ENCODE measurements around the gene PATZ1. TPM values are rescaled to one million over a fixed set of nuclear protein-coding genes. Genes with fewer than 3 reads are reported as not detected.

Gene PATZ1
- total and polyA plus RNA-seq, 2 of the 8 experiments (the other 6 are each of a cell fraction or from before 2014, with no cell fraction given) = 62.1 to 70.9 TPM

- no peak for TF ChIP-seq USF2 (IDR thresholded peaks at IDR 0.05; ENCODE audit: low read length)
- no peak; the same call in none of the 2 replicates for TF ChIP-seq POLR2AphosphoS5 (IDR thresholded peaks at IDR 0.05; ENCODE audit: low read depth, low read length)
- no peak for TF ChIP-seq CEBPB (IDR thresholded peaks at IDR 0.05; ENCODE audit: low read depth, low read length)
- no peak for TF ChIP-seq CHD1 (IDR thresholded peaks at IDR 0.05; ENCODE audit: low read depth, low read length)
- no peak for TF ChIP-seq SRF (IDR thresholded peaks at IDR 0.05; ENCODE audit: low read depth, low read length)
- peak; percentile 87 for TF ChIP-seq TEAD4 (IDR thresholded peaks at IDR 0.05; ENCODE audit: low read depth, low read length)
- no peak; a peak in 1 of 4 replicates for TF ChIP-seq RAD21 (IDR thresholded peaks at IDR 0.05 in 1 of 2, conservative IDR thresholded peaks at IDR 0.05 in 1 of 2; ENCODE audit: low read depth in 2 of 2, low read length in 2 of 2)
- no peak for TF ChIP-seq CREB1 (IDR thresholded peaks at IDR 0.05)
- peak; percentile 76 for TF ChIP-seq E2F6 (IDR thresholded peaks at IDR 0.05)
Measured at GRCh38 chr22:31343235-31344191, 2.6 kb downstream of the PATZ1 start (continued).
